Activated T-helper 17 cell treated with anti-CD3 and anti-CD28 coated beads, Interleukin-2, amount 50 U/mL, for 72 hours (primary cell): ENCODE measurements around the gene SLC25A38. TPM values are rescaled to one million over a fixed set of nuclear protein-coding genes. Genes with fewer than 3 reads are reported as not detected.

ENCODE experiments used
- total RNA-seq, 2 donors: library from RNA; stranded (reverse); gene quantifications; one replicate each; pipeline ENCODE4 v1.2.3, GENCODE V29; 2022

SLC25A38 gene
- total RNA-seq, 2 donors from 2014 or later = 21.3 to 38.2 TPM

Other genes with a start within 250 kb of the SLC25A38 start
- 100 to 1,000 TPM in 1 of 2 donors, 10 to 100 TPM in 1; 42.9 to 145 TPM for gene CSRNP1, start 229.8 kb upstream of the SLC25A38 start, total RNA-seq
- gene XIRP1, start 190.8 kb upstream of the SLC25A38 start, total RNA-seq = 10 to 100 TPM in 1 of 2 donors, under 1 TPM in 1; 0.99 to 17.2 TPM
- gene CX3CR1, start 103.3 kb upstream of the SLC25A38 start, total RNA-seq = under 1 TPM; 0.13 to 0.37 TPM
- 10 to 100 TPM in 1 of 2 donors, under 1 TPM in 1; 0.87 to 10.2 TPM for gene CCR8, start 53.7 kb upstream of the SLC25A38 start, total RNA-seq
- gene RPSA, start 23.4 kb downstream of the SLC25A38 start, total RNA-seq = 1,000 to 10,000 TPM; 2,603 to 2,924 TPM
- gene MOBP, start 84.3 kb downstream of the SLC25A38 start, total RNA-seq = not detected